Endodermal cell (in vitro differentiated cells): ENCODE results near the gene TRAF3. TPM values are rescaled to one million over a fixed set of nuclear protein-coding genes. Genes with fewer than 3 reads are reported as not detected.

Source experiments
- DNase-seq: peaks from one replicate; pipeline ENCODE4 v3.0.0-alpha.2; 2017
- H3K27ac ChIP-seq: 2 replicates; pipeline ENCODE4 v1.5.1; 2013; ENCODE audit warnings: mild to moderate bottlenecking, low read depth, low read length, moderate library complexity
- H3K27me3 ChIP-seq: 2 replicates; pipeline ENCODE4 v1.6.1; 2013; ENCODE audit warnings: mild to moderate bottlenecking, low read length, moderate library complexity; ENCODE audit not compliant: insufficient read depth, control insufficient read depth, poor library complexity, severe bottlenecking
- H3K36me3 ChIP-seq: 2 replicates; pipeline ENCODE4 v1.7.0; 2013; ENCODE audit warnings: mild to moderate bottlenecking, low read length, moderate library complexity; ENCODE audit not compliant: control insufficient read depth, insufficient read depth
- H3K4me1 ChIP-seq: one replicate; pipeline ENCODE4 v1.7.0; 2013; ENCODE audit warnings: low read length; ENCODE audit not compliant: control insufficient read depth, insufficient read depth
- H3K4me3 ChIP-seq: 2 replicates; pipeline ENCODE4 v1.5.1; 2013; ENCODE audit warnings: mild to moderate bottlenecking, low read length, moderate library complexity
- H3K9ac ChIP-seq: 2 replicates; pipeline ENCODE4 v1.6.1; 2013; ENCODE audit warnings: mild to moderate bottlenecking, low read length, moderate library complexity; ENCODE audit not compliant: poor library complexity, severe bottlenecking; ENCODE audit errors: extremely low read depth
- H3K9me3 ChIP-seq: 2 replicates; pipeline ENCODE4 v1.6.1; 2013; ENCODE audit warnings: mild to moderate bottlenecking, low read length, moderate library complexity; ENCODE audit not compliant: control insufficient read depth
- H3K27ac Mint-ChIP-seq: 2 replicates; pipeline ENCODE4 v1.8.0; 2020; ENCODE audit warnings: mixed read lengths
- H3K27me3 Mint-ChIP-seq: 2 replicates; pipeline ENCODE4 v1.8.0; 2021; ENCODE audit warnings: mild to moderate bottlenecking, mixed read lengths; ENCODE audit not compliant: insufficient read depth
- H3K36me3 Mint-ChIP-seq: 2 replicates; pipeline ENCODE4 v1.8.0; 2020; ENCODE audit warnings: low read depth, mixed read lengths
- H3K4me1 Mint-ChIP-seq: 2 replicates; pipeline ENCODE4 v1.8.0; 2020; ENCODE audit warnings: mixed read lengths
- H3K4me3 Mint-ChIP-seq: 2 replicates; pipeline ENCODE4 v1.8.0; 2020; ENCODE audit warnings: mild to moderate bottlenecking, moderate library complexity, mixed read lengths
- H3K9me3 Mint-ChIP-seq: 2 replicates; pipeline ENCODE4 v1.8.0; 2020; ENCODE audit warnings: mild to moderate bottlenecking, mixed read lengths
- whole genome bisulfite sequencing, 2 experiments: methylation state at CpG; one replicate each; pipeline versions ENCODE4 v1.1.5 to v1.1.7; 2013; ENCODE audit warnings: missing lambda C conversion rate in 2 of 2, mixed read lengths in 1 of 2; ENCODE audit not compliant: insufficient coverage in 1 of 2, insufficient read length in 1 of 2; 5-methylcytosine and 5-hydroxymethylcytosine counted together
- total RNA-seq, 2 donors: library from RNA; stranded (reverse); fragmentation: NEBNext Ultra II Directional in 1 of 2; extraction: Animal tissue kit (Norgen Biotek cat#: 25700) in 1 of 2; gene quantifications; 2 replicates in 1 of 2; 3 replicates in 1 of 2; pipeline ENCODE4 v1.2.1, GENCODE V29; 2021
- TF ChIP-seq, protein P1 (sequence below): fragments of 200-600 bp; sonication (generic); conservative IDR thresholded peaks from 2 replicates; pipeline ENCODE4 v1.5.0; 2021; ENCODE audit warnings: antibody characterized with exemption, mild to moderate bottlenecking

Gene TRAF3
- total RNA-seq, 2 donors from 2014 or later = 16.7 to 23.8 TPM

DNA sequence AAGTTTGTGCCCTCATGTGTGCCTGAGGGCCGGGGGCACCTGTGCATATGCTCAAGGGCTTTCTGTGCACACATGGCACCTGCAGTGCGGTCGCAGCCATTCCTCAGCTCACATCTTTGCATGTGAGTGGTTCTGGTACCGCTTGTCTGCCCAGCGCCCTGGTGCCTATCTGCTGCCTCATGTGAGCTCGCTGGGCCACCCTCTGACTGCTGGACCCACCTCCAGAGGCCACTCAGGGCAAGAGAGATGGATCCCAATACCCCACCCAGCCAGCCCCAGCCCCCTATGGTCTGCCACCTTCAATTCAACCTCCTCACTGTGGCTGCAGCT, 139.8 kb downstream of the TRAF3 start:
- WGBS, 2 experiments = 84 to 90% methylated on average over 5 to 6 of the region's 6 CpGs

DNA sequence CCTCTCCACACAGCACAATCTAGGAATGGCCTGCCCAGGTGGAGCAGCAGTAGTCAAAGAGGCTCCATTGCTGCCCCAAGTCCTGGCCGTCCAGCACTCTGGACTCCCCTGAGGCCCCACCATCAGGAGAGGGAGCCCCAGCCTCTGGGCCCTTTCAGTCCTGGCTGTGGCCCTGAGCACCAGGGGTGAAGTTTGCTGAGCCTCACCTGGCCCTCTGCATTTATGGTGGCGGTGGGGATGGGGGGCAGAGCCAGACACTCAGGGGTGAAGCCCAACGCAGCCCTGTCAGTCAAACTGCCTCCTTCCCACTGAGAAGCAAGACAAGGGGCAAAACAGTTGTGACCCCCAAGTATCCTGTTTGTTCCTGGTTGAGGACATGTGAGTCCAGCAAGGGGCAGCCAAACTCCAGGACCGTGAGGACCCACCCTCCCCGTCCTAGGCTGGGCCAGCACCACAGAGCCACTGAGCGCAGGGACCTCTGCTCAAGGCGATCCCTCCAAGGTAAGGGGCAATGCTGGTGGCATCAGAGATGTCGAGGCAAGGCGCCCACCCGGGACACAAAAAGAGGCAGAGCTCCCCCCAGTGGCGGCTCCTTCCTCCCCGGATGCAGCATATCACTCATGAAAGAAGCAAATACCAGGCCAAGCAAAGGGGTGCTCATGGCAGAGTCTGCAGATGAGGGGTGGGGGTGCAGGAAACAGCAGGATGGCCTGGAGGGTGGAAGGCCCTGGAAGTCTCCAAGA, 140.4 kb downstream of the TRAF3 start:
- Mint-ChIP-seq H3K4me1 (no peaks in the 10 kb centered on the region), H3K27me3 (no peaks in the 10 kb centered on the region), H3K27ac (no peak overlapping the region), H3K9me3 (no peaks in the 10 kb centered on the region), H3K4me3 (no peak overlapping the region), H3K36me3 (no peaks in the 10 kb centered on the region)
- no peaks in the 10 kb centered on the region for H3K36me3 ChIP-seq
- TF ChIP-seq, protein P1, sequence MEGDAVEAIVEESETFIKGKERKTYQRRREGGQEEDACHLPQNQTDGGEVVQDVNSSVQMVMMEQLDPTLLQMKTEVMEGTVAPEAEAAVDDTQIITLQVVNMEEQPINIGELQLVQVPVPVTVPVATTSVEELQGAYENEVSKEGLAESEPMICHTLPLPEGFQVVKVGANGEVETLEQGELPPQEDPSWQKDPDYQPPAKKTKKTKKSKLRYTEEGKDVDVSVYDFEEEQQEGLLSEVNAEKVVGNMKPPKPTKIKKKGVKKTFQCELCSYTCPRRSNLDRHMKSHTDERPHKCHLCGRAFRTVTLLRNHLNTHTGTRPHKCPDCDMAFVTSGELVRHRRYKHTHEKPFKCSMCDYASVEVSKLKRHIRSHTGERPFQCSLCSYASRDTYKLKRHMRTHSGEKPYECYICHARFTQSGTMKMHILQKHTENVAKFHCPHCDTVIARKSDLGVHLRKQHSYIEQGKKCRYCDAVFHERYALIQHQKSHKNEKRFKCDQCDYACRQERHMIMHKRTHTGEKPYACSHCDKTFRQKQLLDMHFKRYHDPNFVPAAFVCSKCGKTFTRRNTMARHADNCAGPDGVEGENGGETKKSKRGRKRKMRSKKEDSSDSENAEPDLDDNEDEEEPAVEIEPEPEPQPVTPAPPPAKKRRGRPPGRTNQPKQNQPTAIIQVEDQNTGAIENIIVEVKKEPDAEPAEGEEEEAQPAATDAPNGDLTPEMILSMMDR = peak; percentile 88
- H3K27me3 ChIP-seq = peaks cover 27% of the 10 kb centered on the region
- H3K27ac ChIP-seq = no peak overlapping the region
- 40 to 49% methylated on average over 9 to 12 of the region's 12 CpGs for WGBS, 2 experiments
- DNase-seq = peak; percentile 92
- H3K9me3 ChIP-seq = no peaks in the 10 kb centered on the region
- no peaks in the 10 kb centered on the region for H3K4me1 ChIP-seq
- no peak overlapping the region for H3K4me3 ChIP-seq
- H3K9ac ChIP-seq = no peak overlapping the region

More for the DNA sequence above, 139.8 kb downstream of the TRAF3 start:
- Histone ChIP-seq H3K4me3 (no peak overlapping the region), H3K27ac (no peak overlapping the region), H3K9ac (no peak overlapping the region), H3K36me3 (no peaks in the 10 kb centered on the region), H3K27me3 (peaks cover 21% of the 10 kb centered on the region), H3K9me3 (no peaks in the 10 kb centered on the region), H3K4me1 (no peaks in the 10 kb centered on the region)
- TF ChIP-seq, protein P1 = no peak
- Mint-ChIP-seq H3K4me1 (no peaks in the 10 kb centered on the region), H3K9me3 (no peaks in the 10 kb centered on the region), H3K27me3 (no peaks in the 10 kb centered on the region), H3K36me3 (no peaks in the 10 kb centered on the region), H3K4me3 (no peak overlapping the region), H3K27ac (no peak overlapping the region)
- DNase-seq = no peak

DNA sequence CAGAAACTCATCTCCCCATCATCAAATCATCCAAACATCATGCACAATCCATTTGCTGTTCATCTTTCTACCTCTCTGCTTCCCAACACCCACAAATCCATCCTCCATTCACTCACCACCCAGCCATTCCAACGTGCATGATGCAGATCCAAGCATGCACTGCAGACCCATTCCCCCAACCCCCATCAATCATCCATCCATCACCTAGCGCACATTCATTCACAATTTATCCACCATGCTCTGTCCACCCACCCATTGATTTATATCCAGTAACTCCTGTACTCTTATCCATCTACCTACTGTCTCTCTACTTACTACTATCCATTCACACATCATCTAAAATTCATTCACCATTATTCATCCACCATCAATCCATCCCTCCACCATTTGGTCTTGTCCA, 141.2 kb downstream of the TRAF3 start:
- Mint-ChIP-seq H3K27me3 (peaks cover 3% of the 10 kb centered on the region), H3K4me3 (no peak overlapping the region), H3K36me3 (no peaks in the 10 kb centered on the region), H3K4me1 (no peaks in the 10 kb centered on the region), H3K9me3 (no peaks in the 10 kb centered on the region), H3K27ac (no peak overlapping the region)
- peaks cover 35% of the 10 kb centered on the region for H3K27me3 ChIP-seq
- H3K36me3 ChIP-seq = no peaks in the 10 kb centered on the region
- no peak overlapping the region for H3K4me3 ChIP-seq
- TF ChIP-seq, protein P1 = no peak
- DNase-seq = no peak
- H3K9ac ChIP-seq = no peak overlapping the region
- H3K9me3 ChIP-seq = no peaks in the 10 kb centered on the region
- H3K27ac ChIP-seq = no peak overlapping the region
- WGBS, 2 experiments = 60 to 61% methylated on average over 2 of the region's 2 CpGs
- no peaks in the 10 kb centered on the region for H3K4me1 ChIP-seq
